ENCODE measurements around the gene MRPL40. TPM values are rescaled to one million over a fixed set of nuclear protein-coding genes. Genes with fewer than 3 reads are reported as not detected.
A peak's percentile ranks its signal among the peaks of the same experiment; 100 is the strongest.

MRPL40 gene
- total and polyA plus RNA-seq, 10 of the 15 experiments (the other 5 are each of a cell fraction or from before 2014, with no cell fraction given) = 41.2 to 207 (median 69.1) TPM

DNA sequence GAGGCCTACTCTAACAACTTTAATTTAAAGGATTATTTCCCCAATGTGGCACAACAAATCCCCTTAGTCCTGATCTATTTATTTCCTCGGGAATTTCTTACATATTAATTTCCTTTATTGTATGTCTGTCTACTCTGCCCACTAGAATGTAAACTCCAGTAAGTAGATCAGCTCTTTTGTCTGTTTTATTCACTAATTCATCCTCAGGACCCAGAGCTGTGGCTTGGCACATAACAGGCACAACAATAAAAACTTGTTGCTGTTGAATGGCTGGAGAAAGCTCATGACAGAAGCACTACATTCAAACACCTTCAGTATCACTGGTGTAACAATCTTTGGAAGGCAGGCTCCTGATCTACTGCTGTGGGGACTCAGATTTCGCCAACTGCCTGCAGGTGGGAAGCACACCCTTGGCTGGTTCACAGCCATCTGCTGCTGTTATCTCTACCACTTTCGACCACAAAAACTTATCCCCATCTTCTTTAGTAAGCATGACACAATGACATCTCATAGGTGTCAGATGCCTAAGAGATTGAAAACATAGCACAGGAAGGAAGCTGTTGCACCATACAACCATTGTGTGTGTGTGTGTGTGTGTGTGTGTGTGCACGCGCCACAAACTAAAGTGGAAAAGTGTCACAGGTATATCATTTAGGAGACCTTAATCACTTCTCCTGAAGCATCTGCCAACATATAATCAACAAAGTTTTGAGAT, 12.7 kb upstream of the MRPL40 start (continued):
- TF ChIP-seq, protein P1, sequence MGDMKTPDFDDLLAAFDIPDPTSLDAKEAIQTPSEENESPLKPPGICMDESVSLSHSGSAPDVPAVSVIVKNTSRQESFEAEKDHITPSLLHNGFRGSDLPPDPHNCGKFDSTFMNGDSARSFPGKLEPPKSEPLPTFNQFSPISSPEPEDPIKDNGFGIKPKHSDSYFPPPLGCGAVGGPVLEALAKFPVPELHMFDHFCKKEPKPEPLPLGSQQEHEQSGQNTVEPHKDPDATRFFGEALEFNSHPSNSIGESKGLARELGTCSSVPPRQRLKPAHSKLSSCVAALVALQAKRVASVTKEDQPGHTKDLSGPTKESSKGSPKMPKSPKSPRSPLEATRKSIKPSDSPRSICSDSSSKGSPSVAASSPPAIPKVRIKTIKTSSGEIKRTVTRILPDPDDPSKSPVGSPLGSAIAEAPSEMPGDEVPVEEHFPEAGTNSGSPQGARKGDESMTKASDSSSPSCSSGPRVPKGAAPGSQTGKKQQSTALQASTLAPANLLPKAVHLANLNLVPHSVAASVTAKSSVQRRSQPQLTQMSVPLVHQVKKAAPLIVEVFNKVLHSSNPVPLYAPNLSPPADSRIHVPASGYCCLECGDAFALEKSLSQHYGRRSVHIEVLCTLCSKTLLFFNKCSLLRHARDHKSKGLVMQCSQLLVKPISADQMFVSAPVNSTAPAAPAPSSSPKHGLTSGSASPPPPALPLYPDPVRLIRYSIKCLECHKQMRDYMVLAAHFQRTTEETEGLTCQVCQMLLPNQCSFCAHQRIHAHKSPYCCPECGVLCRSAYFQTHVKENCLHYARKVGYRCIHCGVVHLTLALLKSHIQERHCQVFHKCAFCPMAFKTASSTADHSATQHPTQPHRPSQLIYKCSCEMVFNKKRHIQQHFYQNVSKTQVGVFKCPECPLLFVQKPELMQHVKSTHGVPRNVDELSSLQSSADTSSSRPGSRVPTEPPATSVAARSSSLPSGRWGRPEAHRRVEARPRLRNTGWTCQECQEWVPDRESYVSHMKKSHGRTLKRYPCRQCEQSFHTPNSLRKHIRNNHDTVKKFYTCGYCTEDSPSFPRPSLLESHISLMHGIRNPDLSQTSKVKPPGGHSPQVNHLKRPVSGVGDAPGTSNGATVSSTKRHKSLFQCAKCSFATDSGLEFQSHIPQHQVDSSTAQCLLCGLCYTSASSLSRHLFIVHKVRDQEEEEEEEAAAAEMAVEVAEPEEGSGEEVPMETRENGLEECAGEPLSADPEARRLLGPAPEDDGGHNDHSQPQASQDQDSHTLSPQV (IDR thresholded peaks at IDR 0.05) = no peak
- TF ChIP-seq CBX5 (IDR thresholded peaks at IDR 0.05; ENCODE audit: low read depth) (no peak), JUND (IDR thresholded peaks at IDR 0.05; ENCODE audit: low read depth, low read length) (no peak), EED (IDR thresholded peaks at IDR 0.05; ENCODE audit: low read depth) (peak; percentile 82), NR2C2 (IDR thresholded peaks at IDR 0.05; ENCODE audit: borderline replicate concordance, control insufficient read depth, insufficient read length, low read depth) (no peak), ASH2L (IDR thresholded peaks at IDR 0.05; ENCODE audit: borderline replicate concordance, low read depth) (no peak), RBBP5 (conservative IDR thresholded peaks at IDR 0.05) (no peak), KLF5 (IDR thresholded peaks at IDR 0.05; ENCODE audit: partially characterized antibody) (no peak), SUPT20H (IDR thresholded peaks at IDR 0.05; ENCODE audit: borderline replicate concordance, control insufficient read depth, low read depth, low read length) (no peak), BACH1 (IDR thresholded peaks at IDR 0.05; ENCODE audit: borderline replicate concordance) (no peak), ATF7 (IDR thresholded peaks at IDR 0.05; ENCODE audit: low read depth) (peak; percentile 47; the same call in 1 of the 2 replicates), E2F4 (IDR thresholded peaks at IDR 0.05; ENCODE audit: low read depth, low read length) (no peak), BHLHE40 (IDR thresholded peaks at IDR 0.05; ENCODE audit: borderline replicate concordance in 1 of 2, low read depth in 2 of 2, low read length in 1 of 2) (peak in 1 of 2 experiments; percentile 62; a peak in 2 of 4 replicates), SMC3 (IDR thresholded peaks at IDR 0.05; ENCODE audit: borderline replicate concordance, low read length) (no peak), POLR2A (IDR thresholded peaks at IDR 0.05; ENCODE audit: low read depth, low read length) (peak; percentile 35; the same call in 1 of the 2 replicates), MYC (IDR thresholded peaks at IDR 0.05; ENCODE audit: insufficient read depth, insufficient read length, insufficient replicate concordance, low read length, severe bottlenecking) (no peak), SMAD5 (IDR thresholded peaks at IDR 0.05; ENCODE audit: low read depth) (no peak), WRNIP1 (IDR thresholded peaks at IDR 0.05; ENCODE audit: borderline replicate concordance, low read depth, low read length) (no peak)
- TF ChIP-seq, protein P2, sequence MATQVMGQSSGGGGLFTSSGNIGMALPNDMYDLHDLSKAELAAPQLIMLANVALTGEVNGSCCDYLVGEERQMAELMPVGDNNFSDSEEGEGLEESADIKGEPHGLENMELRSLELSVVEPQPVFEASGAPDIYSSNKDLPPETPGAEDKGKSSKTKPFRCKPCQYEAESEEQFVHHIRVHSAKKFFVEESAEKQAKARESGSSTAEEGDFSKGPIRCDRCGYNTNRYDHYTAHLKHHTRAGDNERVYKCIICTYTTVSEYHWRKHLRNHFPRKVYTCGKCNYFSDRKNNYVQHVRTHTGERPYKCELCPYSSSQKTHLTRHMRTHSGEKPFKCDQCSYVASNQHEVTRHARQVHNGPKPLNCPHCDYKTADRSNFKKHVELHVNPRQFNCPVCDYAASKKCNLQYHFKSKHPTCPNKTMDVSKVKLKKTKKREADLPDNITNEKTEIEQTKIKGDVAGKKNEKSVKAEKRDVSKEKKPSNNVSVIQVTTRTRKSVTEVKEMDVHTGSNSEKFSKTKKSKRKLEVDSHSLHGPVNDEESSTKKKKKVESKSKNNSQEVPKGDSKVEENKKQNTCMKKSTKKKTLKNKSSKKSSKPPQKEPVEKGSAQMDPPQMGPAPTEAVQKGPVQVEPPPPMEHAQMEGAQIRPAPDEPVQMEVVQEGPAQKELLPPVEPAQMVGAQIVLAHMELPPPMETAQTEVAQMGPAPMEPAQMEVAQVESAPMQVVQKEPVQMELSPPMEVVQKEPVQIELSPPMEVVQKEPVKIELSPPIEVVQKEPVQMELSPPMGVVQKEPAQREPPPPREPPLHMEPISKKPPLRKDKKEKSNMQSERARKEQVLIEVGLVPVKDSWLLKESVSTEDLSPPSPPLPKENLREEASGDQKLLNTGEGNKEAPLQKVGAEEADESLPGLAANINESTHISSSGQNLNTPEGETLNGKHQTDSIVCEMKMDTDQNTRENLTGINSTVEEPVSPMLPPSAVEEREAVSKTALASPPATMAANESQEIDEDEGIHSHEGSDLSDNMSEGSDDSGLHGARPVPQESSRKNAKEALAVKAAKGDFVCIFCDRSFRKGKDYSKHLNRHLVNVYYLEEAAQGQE (IDR thresholded peaks at IDR 0.05; ENCODE audit: low read depth, low read length) = no peak
